ENCODE data around the gene RIOK3.
"Not testable (repeated sequence)": the region's sequence is repeated elsewhere in the genome, so short reads cannot be mapped to it uniquely, and the experiment has no call there.

RIOK3 gene

GRCh38 chr18:23471486-23471885 lies 18.4 kb downstream of the RIOK3 start:
- H3K36me3 ChIP-seq (ENCODE audit: control insufficient read depth in 2 of 2, insufficient read depth in 2 of 2, low read length in 2 of 2): peaks cover 42 to 51% of the 10 kb centered on the region in 2 donors
- no peak overlapping the region for H3K4me3 ChIP-seq (ENCODE audit: low read length in 2 of 2)
- H3K27me3 ChIP-seq (ENCODE audit: control insufficient read depth in 1 of 2, insufficient read depth in 2 of 2, low read length in 2 of 2): no peaks in the 10 kb centered on the region
- H3K9ac ChIP-seq (ENCODE audit: low read length in 2 of 2): no peak overlapping the region
- no peak overlapping the region for H3K27ac ChIP-seq (ENCODE audit: low read length)
- H3K9me3 ChIP-seq (ENCODE audit: control insufficient read depth in 2 of 2, low read length in 2 of 2): no peaks in the 10 kb centered on the region
- no peaks in the 10 kb centered on the region for H3K4me1 ChIP-seq (ENCODE audit: control insufficient read depth, insufficient read depth, low read length)

GRCh38 chr18:23479829-23480505 lies 26.9 kb downstream of the RIOK3 start:
- H3K4me3 ChIP-seq (ENCODE audit: low read length in 2 of 2): no peak overlapping the region
- H3K4me1 ChIP-seq (ENCODE audit: control insufficient read depth, insufficient read depth, low read length): no peaks in the 10 kb centered on the region
- peaks cover 38 to 44% of the 10 kb centered on the region in 2 donors for H3K36me3 ChIP-seq (ENCODE audit: control insufficient read depth in 2 of 2, insufficient read depth in 2 of 2, low read length in 2 of 2)
- H3K9me3 ChIP-seq (ENCODE audit: control insufficient read depth in 2 of 2, low read length in 2 of 2): no peaks in the 10 kb centered on the region
- no peak overlapping the region for H3K9ac ChIP-seq (ENCODE audit: low read length in 2 of 2)
- no peaks in the 10 kb centered on the region for H3K27me3 ChIP-seq (ENCODE audit: control insufficient read depth in 1 of 2, insufficient read depth in 2 of 2, low read length in 2 of 2)
- H3K27ac ChIP-seq (ENCODE audit: low read length): no peak overlapping the region

- Histone ChIP-seq H3K4me1 (ENCODE audit: control insufficient read depth, insufficient read depth, low read length) (peaks cover 5% of the 10 kb centered on the region), H3K4me3 (ENCODE audit: low read length in 2 of 2) (no peak overlapping the region), H3K27ac (ENCODE audit: low read length) (no peak overlapping the region), H3K27me3 (ENCODE audit: control insufficient read depth in 1 of 2, insufficient read depth in 2 of 2, low read length in 2 of 2) (no peaks in the 10 kb centered on the region), H3K9me3 (ENCODE audit: control insufficient read depth in 2 of 2, low read length in 2 of 2) (no peaks in the 10 kb centered on the region), H3K36me3 (ENCODE audit: control insufficient read depth in 2 of 2, insufficient read depth in 2 of 2, low read length in 2 of 2) (peaks cover 14 to 17% of the 10 kb centered on the region in 2 donors), H3K9ac (ENCODE audit: low read length in 2 of 2) (no peak overlapping the region)
These were observed 31.6 kb downstream of the RIOK3 start for GRCh38 chr18:23484561-23485182.

GRCh38 chr18:23485386-23485785 lies 32.3 kb downstream of the RIOK3 start:
- no peak overlapping the region for H3K4me3 ChIP-seq (ENCODE audit: low read length in 2 of 2)
- H3K36me3 ChIP-seq (ENCODE audit: control insufficient read depth in 2 of 2, insufficient read depth in 2 of 2, low read length in 2 of 2): peaks cover 8 to 11% of the 10 kb centered on the region in 2 donors
- H3K9me3 ChIP-seq (ENCODE audit: control insufficient read depth in 2 of 2, low read length in 2 of 2): no peaks in the 10 kb centered on the region
- no peak overlapping the region for H3K9ac ChIP-seq (ENCODE audit: low read length in 2 of 2)
- H3K4me1 ChIP-seq (ENCODE audit: control insufficient read depth, insufficient read depth, low read length): peaks cover 5% of the 10 kb centered on the region
- H3K27ac ChIP-seq (ENCODE audit: low read length): no peak overlapping the region
- H3K27me3 ChIP-seq (ENCODE audit: control insufficient read depth in 1 of 2, insufficient read depth in 2 of 2, low read length in 2 of 2): no peaks in the 10 kb centered on the region

GRCh38 chr18:23487738-23488570 lies 34.9 kb downstream of the RIOK3 start:
- peak overlapping the region; percentile 42 for H3K27ac ChIP-seq (ENCODE audit: low read length)

GRCh38 chr18:23489586-23489985 lies 36.5 kb downstream of the RIOK3 start:
- H3K4me3 ChIP-seq (ENCODE audit: low read length in 2 of 2); H3K27ac ChIP-seq (ENCODE audit: low read length); H3K9me3 ChIP-seq (ENCODE audit: control insufficient read depth in 2 of 2, low read length in 2 of 2); H3K4me1 ChIP-seq (ENCODE audit: control insufficient read depth, insufficient read depth, low read length); H3K27me3 ChIP-seq (ENCODE audit: control insufficient read depth in 1 of 2, insufficient read depth in 2 of 2, low read length in 2 of 2); H3K9ac ChIP-seq (ENCODE audit: low read length in 2 of 2); H3K36me3 ChIP-seq (ENCODE audit: control insufficient read depth in 2 of 2, insufficient read depth in 2 of 2, low read length in 2 of 2): not testable (repeated sequence)

More at GRCh38 chr18:23487738-23488570, 34.9 kb downstream of the RIOK3 start:
- Histone ChIP-seq H3K27me3 (ENCODE audit: control insufficient read depth in 1 of 2, insufficient read depth in 2 of 2, low read length in 2 of 2) (no peaks in the 10 kb centered on the region), H3K36me3 (ENCODE audit: control insufficient read depth in 2 of 2, insufficient read depth in 2 of 2, low read length in 2 of 2) (peaks cover 3% of the 10 kb centered on the region in 2 donors), H3K4me3 (ENCODE audit: low read length in 2 of 2) (peak overlapping the region; percentile 11 to 60), H3K9me3 (ENCODE audit: control insufficient read depth in 2 of 2, low read length in 2 of 2) (no peaks in the 10 kb centered on the region), H3K9ac (ENCODE audit: low read length in 2 of 2) (peak overlapping the region; percentile 36 to 58), H3K4me1 (ENCODE audit: control insufficient read depth, insufficient read depth, low read length) (peaks cover 5% of the 10 kb centered on the region)

GRCh38 chr18:23493654-23494053 lies 40.6 kb downstream of the RIOK3 start:
- Histone ChIP-seq H3K27ac (ENCODE audit: low read length) (no peak overlapping the region), H3K4me3 (ENCODE audit: low read length in 2 of 2) (no peak overlapping the region), H3K9me3 (ENCODE audit: control insufficient read depth in 2 of 2, low read length in 2 of 2) (no peaks in the 10 kb centered on the region), H3K36me3 (ENCODE audit: control insufficient read depth in 2 of 2, insufficient read depth in 2 of 2, low read length in 2 of 2) (no peaks in the 10 kb centered on the region), H3K9ac (ENCODE audit: low read length in 2 of 2) (no peak overlapping the region), H3K4me1 (ENCODE audit: control insufficient read depth, insufficient read depth, low read length) (no peaks in the 10 kb centered on the region), H3K27me3 (ENCODE audit: control insufficient read depth in 1 of 2, insufficient read depth in 2 of 2, low read length in 2 of 2) (no peaks in the 10 kb centered on the region)

- Histone ChIP-seq H3K4me1 (ENCODE audit: control insufficient read depth, insufficient read depth, low read length) (no peaks in the 10 kb centered on the region), H3K27ac (ENCODE audit: low read length) (no peak overlapping the region), H3K9ac (ENCODE audit: low read length in 2 of 2) (no peak overlapping the region), H3K4me3 (ENCODE audit: low read length in 2 of 2) (no peak overlapping the region), H3K27me3 (ENCODE audit: control insufficient read depth in 1 of 2, insufficient read depth in 2 of 2, low read length in 2 of 2) (no peaks in the 10 kb centered on the region), H3K9me3 (ENCODE audit: control insufficient read depth in 2 of 2, low read length in 2 of 2) (no peaks in the 10 kb centered on the region), H3K36me3 (ENCODE audit: control insufficient read depth in 2 of 2, insufficient read depth in 2 of 2, low read length in 2 of 2) (no peaks in the 10 kb centered on the region)
These were observed 41.9 kb downstream of the RIOK3 start for GRCh38 chr18:23494992-23495391.

- Histone ChIP-seq H3K36me3 (ENCODE audit: control insufficient read depth in 2 of 2, insufficient read depth in 2 of 2, low read length in 2 of 2) (no peaks in the 10 kb centered on the region), H3K4me3 (ENCODE audit: low read length in 2 of 2) (no peak overlapping the region), H3K9me3 (ENCODE audit: control insufficient read depth in 2 of 2, low read length in 2 of 2) (no peaks in the 10 kb centered on the region), H3K27me3 (ENCODE audit: control insufficient read depth in 1 of 2, insufficient read depth in 2 of 2, low read length in 2 of 2) (no peaks in the 10 kb centered on the region), H3K27ac (ENCODE audit: low read length) (no peak overlapping the region), H3K9ac (ENCODE audit: low read length in 2 of 2) (no peak overlapping the region), H3K4me1 (ENCODE audit: control insufficient read depth, insufficient read depth, low read length) (no peaks in the 10 kb centered on the region)
These were observed 42.8 kb downstream of the RIOK3 start for GRCh38 chr18:23495723-23496440.

- peaks cover 5% of the 10 kb centered on the region for H3K4me1 ChIP-seq (ENCODE audit: control insufficient read depth, insufficient read depth, low read length)
- H3K27ac ChIP-seq (ENCODE audit: low read length): no peak overlapping the region
- no peaks in the 10 kb centered on the region for H3K36me3 ChIP-seq (ENCODE audit: control insufficient read depth in 2 of 2, insufficient read depth in 2 of 2, low read length in 2 of 2)
- H3K27me3 ChIP-seq (ENCODE audit: control insufficient read depth in 1 of 2, insufficient read depth in 2 of 2, low read length in 2 of 2): no peaks in the 10 kb centered on the region
- H3K9me3 ChIP-seq (ENCODE audit: control insufficient read depth in 2 of 2, low read length in 2 of 2): no peaks in the 10 kb centered on the region
- no peak overlapping the region for H3K9ac ChIP-seq (ENCODE audit: low read length in 2 of 2)
- no peak overlapping the region for H3K4me3 ChIP-seq (ENCODE audit: low read length in 2 of 2)
These were observed 45.0 kb downstream of the RIOK3 start for GRCh38 chr18:23498117-23498516.
